H1 (cell line): Measurements from ENCODE around the gene CNTF. TPM values are rescaled to one million over a fixed set of nuclear protein-coding genes. Genes with fewer than 3 reads are reported as not detected.

Source experiments
- ATF3 ChIP-seq: IDR thresholded peaks from 2 replicates; pipeline ENCODE4 v1.6.1; 2011; ENCODE audit warnings: low read depth, mild to moderate bottlenecking, low read length; ENCODE audit not compliant: insufficient read depth
- CBX5 ChIP-seq: fragments of 300-800, 300-1000 bp; sonication (generic); IDR thresholded peaks from 2 replicates; pipeline ENCODE4 v1.7.1; 2016; ENCODE audit warnings: antibody characterized with exemption, low read length, low read depth
- CEBPB ChIP-seq: IDR thresholded peaks from 2 replicates; pipeline ENCODE4 v1.6.1; 2012; ENCODE audit warnings: low read depth, low read length
- CHD7 ChIP-seq: fragments of 300-600 bp; sonication (generic); IDR thresholded peaks from 2 replicates; pipeline ENCODE4 v1.7.1; 2012; ENCODE audit warnings: low read length, moderate library complexity, mild to moderate bottlenecking, inconsistent platforms; ENCODE audit not compliant: insufficient replicate concordance
- CREB1 ChIP-seq: IDR thresholded peaks from 2 replicates; pipeline ENCODE4 v1.6.1; 2012; ENCODE audit warnings: inconsistent platforms
- E2F6 ChIP-seq: IDR thresholded peaks from 2 replicates; pipeline ENCODE4 v1.6.1; 2012; ENCODE audit warnings: inconsistent platforms
- EGR1 ChIP-seq: IDR thresholded peaks from 2 replicates; pipeline ENCODE4 v1.6.1; 2011; ENCODE audit warnings: low read depth, low read length, borderline replicate concordance
- JUN ChIP-seq: IDR thresholded peaks from 2 replicates; pipeline ENCODE4 v1.6.1; 2011; ENCODE audit warnings: low read depth, mild to moderate bottlenecking, improper control_type of control experiment, low read length
- KDM4A ChIP-seq: IDR thresholded peaks from one replicate; pipeline ENCODE4 v1.7.1; 2012; ENCODE audit warnings: low read depth, mild to moderate bottlenecking, moderate library complexity, low read length, inconsistent platforms; ENCODE audit not compliant: severe bottlenecking
- SIX5 ChIP-seq: IDR thresholded peaks from 2 replicates; pipeline ENCODE4 v1.6.1; 2011; ENCODE audit warnings: mild to moderate bottlenecking, low read depth, low read length
- SP2 ChIP-seq: IDR thresholded peaks from 2 replicates; pipeline ENCODE4 v1.6.1; 2012; ENCODE audit warnings: mild to moderate bottlenecking, low read length, inconsistent platforms
- SUZ12 ChIP-seq: fragments of 200-600 bp; sonication (generic); IDR thresholded peaks from 2 replicates; pipeline ENCODE4 v1.6.1; 2012; ENCODE audit warnings: mild to moderate bottlenecking, inconsistent platforms, low read length, moderate library complexity, mixed read lengths
- polyA plus RNA-seq, 7 experiments: library from polyadenylated mRNA; depleted of rRNA in 3 of 7; stranded (reverse) in 5 of 7; unstranded in 2 of 7; fragments of >200 nt in 5 of 7; fragments of 200-250 nt in 2 of 7; gene quantifications; 1 replicate in 5 of 7; 2 replicates in 1 of 7; 4 replicates in 1 of 7; pipeline versions ENCODE4 v1.2.1 to v1.2.3, GENCODE V29; 2011 to 2013; ENCODE audit warnings: missing spikeins in 2 of 7, mixed read lengths in 2 of 7
- total RNA-seq: library from RNA; stranded (reverse); fragmentation: NEBNext Ultra II Directional; extraction: Animal tissue kit (Norgen Biotek cat#: 25700); gene quantifications from 2 replicates; pipeline ENCODE4 v1.2.1, GENCODE V29; 2021

Gene CNTF
- total and polyA plus RNA-seq, 2 of the 8 experiments (the other 6 are each of a cell fraction or from before 2014, with no cell fraction given), result 0.41 to 1.5 TPM

GRCh38 chr11:58609723-58610122 lies 12.7 kb upstream of the CNTF start (continued):
- TF ChIP-seq CHD7, result no peak
- TF ChIP-seq E2F6, result no peak
- no peak for TF ChIP-seq ATF3
- no peak for TF ChIP-seq JUN
- no peak for TF ChIP-seq CEBPB
- no peak for TF ChIP-seq SUZ12
- no peak for TF ChIP-seq CBX5
- no peak for TF ChIP-seq CREB1
- TF ChIP-seq SIX5, result no peak
- TF ChIP-seq EGR1, result no peak
- no peak for TF ChIP-seq KDM4A
- no peak for TF ChIP-seq SP2
